ENCODE results near the gene EHBP1L1. TPM values are rescaled to one million over a fixed set of nuclear protein-coding genes. Genes with fewer than 3 reads are reported as not detected.
A peak's percentile ranks its signal among the peaks of the same experiment; 100 is the strongest.

The EHBP1L1 gene
- total and polyA plus RNA-seq, 2 of the 13 experiments (the other 11 are each of a cell fraction or from before 2014, with no cell fraction given) = 8.3 to 10.6 TPM

DNA sequence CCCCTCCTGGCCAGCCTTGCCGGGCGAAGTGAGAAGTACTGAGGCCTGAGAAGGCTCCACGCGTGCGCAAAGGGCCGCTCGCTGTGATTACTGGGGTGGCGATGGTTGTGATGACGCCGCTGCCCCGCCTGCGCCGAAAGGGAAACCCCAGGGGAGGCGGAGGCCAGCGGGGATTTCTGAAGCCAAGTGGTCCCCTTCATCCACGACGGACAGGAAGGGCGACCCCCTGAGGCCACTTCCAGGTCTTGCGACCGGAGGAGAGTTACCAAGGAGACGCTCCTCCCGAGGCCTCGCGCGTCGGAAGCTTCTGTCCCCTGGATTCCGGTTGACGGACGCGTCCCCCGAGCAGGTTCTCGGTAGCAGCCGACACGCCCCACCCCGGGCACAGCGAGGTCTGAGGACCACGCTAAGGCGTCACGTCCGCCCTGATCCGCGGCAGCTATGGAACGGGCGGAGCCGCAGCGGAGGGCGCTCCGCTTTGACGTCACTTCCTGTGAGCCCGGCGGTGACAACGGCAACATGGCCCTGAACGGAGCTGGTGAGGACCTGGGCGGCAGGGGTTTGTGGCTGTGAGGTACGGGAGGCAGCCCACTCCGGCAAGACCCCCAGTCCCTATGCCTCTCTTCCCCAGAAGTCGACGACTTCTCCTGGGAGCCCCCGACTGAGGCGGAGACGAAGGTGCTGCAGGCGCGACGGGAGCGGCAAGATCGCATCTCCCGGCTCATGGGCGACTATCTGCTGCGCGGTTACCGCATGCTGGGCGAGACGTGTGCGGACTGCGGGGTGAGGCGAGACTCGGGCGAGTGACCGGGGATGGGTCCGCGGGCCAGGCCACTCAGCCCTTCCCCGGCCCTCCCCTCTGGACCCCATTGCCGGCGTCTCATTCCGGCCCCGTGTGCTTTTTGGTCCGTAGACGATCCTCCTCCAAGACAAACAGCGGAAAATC is 5.6 kb upstream of the EHBP1L1 start, which contains the start of gene ZNRD2 (continued):
- TF ChIP-seq NCOA1 (CRISPR knock-in tag; IDR thresholded peaks at IDR 0.05) (no peak; the same call in 1 of the 2 replicates), MYNN (CRISPR knock-in tag; IDR thresholded peaks at IDR 0.05; ENCODE audit: low read depth) (no peak), ZNF33A (CRISPR knock-in tag; IDR thresholded peaks at IDR 0.05; ENCODE audit: borderline replicate concordance) (no peak), ZNF441 (CRISPR knock-in tag; IDR thresholded peaks at IDR 0.05; ENCODE audit: borderline replicate concordance) (no peak; the same call in 1 of the 2 replicates), SP140L (CRISPR knock-in tag; IDR thresholded peaks at IDR 0.05; ENCODE audit: borderline replicate concordance) (0 out of 2 replicates have a peak, but pooled peaks have one; percentile 63), ZNF205 (CRISPR knock-in tag; IDR thresholded peaks at IDR 0.05) (peak; percentile 87), ZFP82 (CRISPR knock-in tag; IDR thresholded peaks at IDR 0.05; ENCODE audit: borderline replicate concordance) (0 out of 2 replicates have a peak, but pooled peaks have one; percentile 0), NFE2L2 (IDR thresholded peaks at IDR 0.05; ENCODE audit: low read length) (no peak), ZNF572 (CRISPR knock-in tag; IDR thresholded peaks at IDR 0.05) (peak; percentile 84; the same call in 1 of the 2 replicates), ZBTB20 (CRISPR knock-in tag; IDR thresholded peaks at IDR 0.05; ENCODE audit: borderline replicate concordance, low read depth) (peak; percentile 76; the same call in 1 of the 2 replicates), ZNF879 (CRISPR knock-in tag; IDR thresholded peaks at IDR 0.05) (no peak), THYN1 (CRISPR knock-in tag; IDR thresholded peaks at IDR 0.05; ENCODE audit: borderline replicate concordance, low read depth) (no peak), RNF2 (conservative IDR thresholded peaks at IDR 0.05; ENCODE audit: low read depth) (0 out of 2 replicates have a peak, but pooled peaks have one; percentile 52), ZEB1 (IDR thresholded peaks at IDR 0.05; ENCODE audit: insufficient replicate concordance, low read depth) (no peak)
- TF ChIP-seq, protein P1, sequence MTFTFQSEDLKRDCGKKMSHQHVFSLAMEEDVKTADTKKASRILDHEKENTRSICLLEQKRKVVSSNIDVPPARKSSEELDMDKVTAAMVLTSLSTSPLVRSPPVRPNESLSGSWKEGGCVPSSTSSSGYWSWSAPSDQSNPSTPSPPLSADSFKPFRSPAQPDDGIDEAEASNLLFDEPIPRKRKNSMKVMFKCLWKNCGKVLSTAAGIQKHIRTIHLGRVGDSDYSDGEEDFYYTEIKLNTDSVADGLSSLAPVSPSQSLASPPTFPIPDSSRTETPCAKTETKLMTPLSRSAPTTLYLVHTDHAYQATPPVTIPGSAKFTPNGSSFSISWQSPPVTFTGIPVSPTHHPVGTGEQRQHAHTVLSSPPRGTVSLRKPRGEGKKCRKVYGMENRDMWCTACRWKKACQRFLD (CRISPR knock-in tag; IDR thresholded peaks at IDR 0.05; ENCODE audit: borderline replicate concordance) = peak; percentile 40; the same call in 1 of the 2 replicates
- TF ChIP-seq, protein P2, sequence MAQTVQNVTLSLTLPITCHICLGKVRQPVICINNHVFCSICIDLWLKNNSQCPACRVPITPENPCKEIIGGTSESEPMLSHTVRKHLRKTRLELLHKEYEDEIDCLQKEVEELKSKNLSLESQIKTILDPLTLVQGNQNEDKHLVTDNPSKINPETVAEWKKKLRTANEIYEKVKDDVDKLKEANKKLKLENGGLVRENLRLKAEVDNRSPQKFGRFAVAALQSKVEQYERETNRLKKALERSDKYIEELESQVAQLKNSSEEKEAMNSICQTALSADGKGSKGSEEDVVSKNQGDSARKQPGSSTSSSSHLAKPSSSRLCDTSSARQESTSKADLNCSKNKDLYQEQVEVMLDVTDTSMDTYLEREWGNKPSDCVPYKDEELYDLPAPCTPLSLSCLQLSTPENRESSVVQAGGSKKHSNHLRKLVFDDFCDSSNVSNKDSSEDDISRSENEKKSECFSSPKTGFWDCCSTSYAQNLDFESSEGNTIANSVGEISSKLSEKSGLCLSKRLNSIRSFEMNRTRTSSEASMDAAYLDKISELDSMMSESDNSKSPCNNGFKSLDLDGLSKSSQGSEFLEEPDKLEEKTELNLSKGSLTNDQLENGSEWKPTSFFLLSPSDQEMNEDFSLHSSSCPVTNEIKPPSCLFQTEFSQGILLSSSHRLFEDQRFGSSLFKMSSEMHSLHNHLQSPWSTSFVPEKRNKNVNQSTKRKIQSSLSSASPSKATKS (CRISPR knock-in tag; IDR thresholded peaks at IDR 0.05) = no peak
- TF ChIP-seq, protein P3, sequence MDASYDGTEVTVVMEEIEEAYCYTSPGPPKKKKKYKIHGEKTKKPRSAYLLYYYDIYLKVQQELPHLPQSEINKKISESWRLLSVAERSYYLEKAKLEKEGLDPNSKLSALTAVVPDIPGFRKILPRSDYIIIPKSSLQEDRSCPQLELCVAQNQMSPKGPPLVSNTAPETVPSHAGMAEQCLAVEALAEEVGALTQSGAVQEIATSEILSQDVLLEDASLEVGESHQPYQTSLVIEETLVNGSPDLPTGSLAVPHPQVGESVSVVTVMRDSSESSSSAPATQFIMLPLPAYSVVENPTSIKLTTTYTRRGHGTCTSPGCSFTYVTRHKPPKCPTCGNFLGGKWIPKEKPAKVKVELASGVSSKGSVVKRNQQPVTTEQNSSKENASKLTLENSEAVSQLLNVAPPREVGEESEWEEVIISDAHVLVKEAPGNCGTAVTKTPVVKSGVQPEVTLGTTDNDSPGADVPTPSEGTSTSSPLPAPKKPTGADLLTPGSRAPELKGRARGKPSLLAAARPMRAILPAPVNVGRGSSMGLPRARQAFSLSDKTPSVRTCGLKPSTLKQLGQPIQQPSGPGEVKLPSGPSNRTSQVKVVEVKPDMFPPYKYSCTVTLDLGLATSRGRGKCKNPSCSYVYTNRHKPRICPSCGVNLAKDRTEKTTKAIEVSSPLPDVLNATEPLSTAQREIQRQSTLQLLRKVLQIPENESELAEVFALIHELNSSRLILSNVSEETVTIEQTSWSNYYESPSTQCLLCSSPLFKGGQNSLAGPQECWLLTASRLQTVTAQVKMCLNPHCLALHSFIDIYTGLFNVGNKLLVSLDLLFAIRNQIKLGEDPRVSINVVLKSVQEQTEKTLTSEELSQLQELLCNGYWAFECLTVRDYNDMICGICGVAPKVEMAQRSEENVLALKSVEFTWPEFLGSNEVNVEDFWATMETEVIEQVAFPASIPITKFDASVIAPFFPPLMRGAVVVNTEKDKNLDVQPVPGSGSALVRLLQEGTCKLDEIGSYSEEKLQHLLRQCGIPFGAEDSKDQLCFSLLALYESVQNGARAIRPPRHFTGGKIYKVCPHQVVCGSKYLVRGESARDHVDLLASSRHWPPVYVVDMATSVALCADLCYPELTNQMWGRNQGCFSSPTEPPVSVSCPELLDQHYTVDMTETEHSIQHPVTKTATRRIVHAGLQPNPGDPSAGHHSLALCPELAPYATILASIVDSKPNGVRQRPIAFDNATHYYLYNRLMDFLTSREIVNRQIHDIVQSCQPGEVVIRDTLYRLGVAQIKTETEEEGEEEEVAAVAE (CRISPR knock-in tag; IDR thresholded peaks at IDR 0.05; ENCODE audit: borderline replicate concordance) = peak; percentile 62
- TF ChIP-seq, protein P4, sequence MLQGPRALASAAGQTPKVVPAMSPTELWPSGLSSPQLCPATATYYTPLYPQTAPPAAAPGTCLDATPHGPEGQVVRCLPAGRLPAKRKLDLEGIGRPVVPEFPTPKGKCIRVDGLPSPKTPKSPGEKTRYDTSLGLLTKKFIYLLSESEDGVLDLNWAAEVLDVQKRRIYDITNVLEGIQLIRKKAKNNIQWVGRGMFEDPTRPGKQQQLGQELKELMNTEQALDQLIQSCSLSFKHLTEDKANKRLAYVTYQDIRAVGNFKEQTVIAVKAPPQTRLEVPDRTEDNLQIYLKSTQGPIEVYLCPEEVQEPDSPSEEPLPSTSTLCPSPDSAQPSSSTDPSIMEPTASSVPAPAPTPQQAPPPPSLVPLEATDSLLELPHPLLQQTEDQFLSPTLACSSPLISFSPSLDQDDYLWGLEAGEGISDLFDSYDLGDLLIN (CRISPR knock-in tag; IDR thresholded peaks at IDR 0.05; ENCODE audit: borderline replicate concordance) = no peak

Measured in HepG2 (cell line).